Neural cell (in vitro differentiated cells): ENCODE results near the gene LRMDA. TPM values are rescaled to one million over a fixed set of nuclear protein-coding genes. Genes with fewer than 3 reads are reported as not detected.

Experiments
- H2AFZ ChIP-seq: fragments of 200-600, 300-800 bp; sonication (generic), shearing (Covaris generic); 2 replicates; pipeline ENCODE4 v1.6.0; 2014; ENCODE audit warnings: low read depth, mild to moderate bottlenecking, antibody characterized with exemption, low read length, moderate library complexity
- H3F3A ChIP-seq: fragments of 200-600 bp; shearing (Covaris generic); 2 replicates; pipeline ENCODE4 v1.6.1; 2016; ENCODE audit warnings: mild to moderate bottlenecking, moderate library complexity, mixed read lengths, antibody characterized with exemption, low read length; ENCODE audit not compliant: insufficient read depth, poor library complexity, severe bottlenecking
- H3K27ac ChIP-seq: fragments of 200-600, 300-800 bp; sonication (generic), shearing (Covaris generic); 2 replicates; pipeline ENCODE4 v1.5.1; 2014; ENCODE audit warnings: mild to moderate bottlenecking, low read length, moderate library complexity
- H3K27me3 ChIP-seq: fragments of 300-800, 200-600 bp; sonication (generic), shearing (Covaris generic); 2 replicates; pipeline ENCODE4 v1.6.0; 2014; ENCODE audit warnings: mild to moderate bottlenecking, low read depth, low read length, moderate library complexity; ENCODE audit not compliant: insufficient read depth
- H3K36me3 ChIP-seq: fragments of 300-800, 200-600 bp; sonication (generic), shearing (Covaris generic); 2 replicates; pipeline ENCODE4 v1.5.1; 2014; ENCODE audit warnings: mild to moderate bottlenecking, antibody characterized with exemption, low read length, moderate library complexity; ENCODE audit not compliant: insufficient read depth
- H3K4me2 ChIP-seq: fragments of 300-800, 200-600 bp; sonication (generic), shearing (Covaris generic); 2 replicates; pipeline ENCODE4 v1.6.0; 2014; ENCODE audit warnings: mild to moderate bottlenecking, low read length
- H3K4me3 ChIP-seq: fragments of 300-800, 200-600 bp; sonication (generic), shearing (Covaris generic); 2 replicates; pipeline ENCODE4 v1.5.1; 2014; ENCODE audit warnings: mild to moderate bottlenecking, low read length, moderate library complexity
- H3K79me2 ChIP-seq: fragments of 200-600 bp; shearing (Covaris generic); replicated peaks from 2 replicates; pipeline ENCODE4 v1.6.0; 2014; ENCODE audit warnings: mild to moderate bottlenecking, low read length, moderate library complexity; ENCODE audit not compliant: insufficient read depth
- H3K9ac ChIP-seq: fragments of 300-800, 200-600 bp; sonication (generic), shearing (Covaris generic); 2 replicates; pipeline ENCODE4 v1.6.1; 2016; ENCODE audit warnings: mild to moderate bottlenecking, low read length, mixed read lengths
- H3K9me2 ChIP-seq: fragments of 200-600 bp; shearing (Covaris generic); 2 replicates; pipeline ENCODE4 v1.6.1; 2016; ENCODE audit warnings: mild to moderate bottlenecking, low read length, mixed read lengths; ENCODE audit not compliant: insufficient read depth
- H3K9me3 ChIP-seq: fragments of 200-600, 300-800 bp; sonication (generic), shearing (Covaris generic); 2 replicates; pipeline ENCODE4 v1.6.1; 2016; ENCODE audit warnings: mild to moderate bottlenecking, mixed run types, low read length, moderate library complexity, mixed read lengths
- H4K20me1 ChIP-seq: fragments of 200-600 bp; shearing (Covaris generic); 2 replicates; pipeline ENCODE4 v1.6.1; 2016; ENCODE audit warnings: mild to moderate bottlenecking, mixed run types; ENCODE audit not compliant: insufficient read depth
- EP300 ChIP-seq: fragments of 450-650 bp; conservative IDR thresholded peaks from 2 replicates; pipeline ENCODE4 v1.6.1; 2014; ENCODE audit warnings: antibody characterized with exemption, mild to moderate bottlenecking, moderate library complexity; ENCODE audit not compliant: poor library complexity, severe bottlenecking
- EZH2 ChIP-seq: fragments of 200-600, 300-800 bp; shearing (Covaris generic), sonication (generic); IDR thresholded peaks from 2 replicates; pipeline ENCODE4 v1.6.1; 2014; ENCODE audit warnings: antibody characterized with exemption, low read length, borderline replicate concordance, mild to moderate bottlenecking; ENCODE audit not compliant: insufficient read depth, poor library complexity, severe bottlenecking
- MXI1 ChIP-seq: fragments of 450-650 bp; conservative IDR thresholded peaks from 2 replicates; pipeline ENCODE4 v1.6.1; 2014; ENCODE audit warnings: antibody characterized with exemption, mild to moderate bottlenecking; ENCODE audit not compliant: poor library complexity, severe bottlenecking
- POLR2AphosphoS5 ChIP-seq: IDR thresholded peaks from 2 replicates; pipeline ENCODE4 v1.6.1; 2012
- RAD21 ChIP-seq: fragments of 450-650 bp; conservative IDR thresholded peaks from 2 replicates; pipeline ENCODE4 v1.6.1; 2014; ENCODE audit warnings: antibody characterized with exemption, mild to moderate bottlenecking, moderate library complexity
- SMC3 ChIP-seq: fragments of 450-650 bp; conservative IDR thresholded peaks from 2 replicates; pipeline ENCODE4 v1.6.1; 2014; ENCODE audit warnings: antibody characterized with exemption, mild to moderate bottlenecking, moderate library complexity; ENCODE audit not compliant: poor library complexity
- TAF1 ChIP-seq: IDR thresholded peaks from 2 replicates; pipeline ENCODE4 v1.6.1; 2012; ENCODE audit warnings: low read depth
- polyA plus RNA-seq: library from polyadenylated mRNA; depleted of rRNA; stranded (reverse); fragments of >200 nt; gene quantifications from 2 replicates; pipeline ENCODE4 v1.2.3, GENCODE V29; 2014
- TF ChIP-seq, protein P1 (sequence below): IDR thresholded peaks from 2 replicates; pipeline ENCODE4 v1.6.1; 2012; ENCODE audit warnings: borderline replicate concordance
- TF ChIP-seq, protein P2 (sequence below): fragments of 450-650 bp; IDR thresholded peaks from 2 replicates; pipeline ENCODE4 v1.5.1; 2014; ENCODE audit warnings: antibody characterized with exemption, mild to moderate bottlenecking, moderate library complexity; ENCODE audit not compliant: poor library complexity, severe bottlenecking

LRMDA gene
- polyA plus RNA-seq, 1 donor from 2014 or later, result 5.6 TPM

DNA sequence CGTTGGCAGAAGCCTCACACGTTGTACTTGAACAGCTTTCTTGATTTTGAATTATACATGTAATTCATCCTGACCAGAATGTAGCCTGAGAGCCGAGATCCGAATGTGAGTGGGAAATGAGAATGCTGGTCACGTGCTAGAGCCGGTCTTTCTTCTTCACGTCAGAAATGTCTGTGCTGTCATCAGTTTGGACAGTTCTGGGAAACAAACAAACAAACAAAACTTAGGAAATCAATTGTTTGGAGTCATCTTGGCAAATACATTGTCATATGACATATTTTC is 729.8 kb downstream of the LRMDA start:
- no peaks in the 10 kb centered on the region for H3K79me2 ChIP-seq
- no peak for TF ChIP-seq POLR2AphosphoS5
- no peak for TF ChIP-seq RAD21
- TF ChIP-seq, protein P1, sequence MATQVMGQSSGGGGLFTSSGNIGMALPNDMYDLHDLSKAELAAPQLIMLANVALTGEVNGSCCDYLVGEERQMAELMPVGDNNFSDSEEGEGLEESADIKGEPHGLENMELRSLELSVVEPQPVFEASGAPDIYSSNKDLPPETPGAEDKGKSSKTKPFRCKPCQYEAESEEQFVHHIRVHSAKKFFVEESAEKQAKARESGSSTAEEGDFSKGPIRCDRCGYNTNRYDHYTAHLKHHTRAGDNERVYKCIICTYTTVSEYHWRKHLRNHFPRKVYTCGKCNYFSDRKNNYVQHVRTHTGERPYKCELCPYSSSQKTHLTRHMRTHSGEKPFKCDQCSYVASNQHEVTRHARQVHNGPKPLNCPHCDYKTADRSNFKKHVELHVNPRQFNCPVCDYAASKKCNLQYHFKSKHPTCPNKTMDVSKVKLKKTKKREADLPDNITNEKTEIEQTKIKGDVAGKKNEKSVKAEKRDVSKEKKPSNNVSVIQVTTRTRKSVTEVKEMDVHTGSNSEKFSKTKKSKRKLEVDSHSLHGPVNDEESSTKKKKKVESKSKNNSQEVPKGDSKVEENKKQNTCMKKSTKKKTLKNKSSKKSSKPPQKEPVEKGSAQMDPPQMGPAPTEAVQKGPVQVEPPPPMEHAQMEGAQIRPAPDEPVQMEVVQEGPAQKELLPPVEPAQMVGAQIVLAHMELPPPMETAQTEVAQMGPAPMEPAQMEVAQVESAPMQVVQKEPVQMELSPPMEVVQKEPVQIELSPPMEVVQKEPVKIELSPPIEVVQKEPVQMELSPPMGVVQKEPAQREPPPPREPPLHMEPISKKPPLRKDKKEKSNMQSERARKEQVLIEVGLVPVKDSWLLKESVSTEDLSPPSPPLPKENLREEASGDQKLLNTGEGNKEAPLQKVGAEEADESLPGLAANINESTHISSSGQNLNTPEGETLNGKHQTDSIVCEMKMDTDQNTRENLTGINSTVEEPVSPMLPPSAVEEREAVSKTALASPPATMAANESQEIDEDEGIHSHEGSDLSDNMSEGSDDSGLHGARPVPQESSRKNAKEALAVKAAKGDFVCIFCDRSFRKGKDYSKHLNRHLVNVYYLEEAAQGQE, result no peak
- no peak for TF ChIP-seq EP300
- no peak for TF ChIP-seq EZH2
- TF ChIP-seq MXI1, result no peak
- TF ChIP-seq SMC3, result no peak
- TF ChIP-seq, protein P2, sequence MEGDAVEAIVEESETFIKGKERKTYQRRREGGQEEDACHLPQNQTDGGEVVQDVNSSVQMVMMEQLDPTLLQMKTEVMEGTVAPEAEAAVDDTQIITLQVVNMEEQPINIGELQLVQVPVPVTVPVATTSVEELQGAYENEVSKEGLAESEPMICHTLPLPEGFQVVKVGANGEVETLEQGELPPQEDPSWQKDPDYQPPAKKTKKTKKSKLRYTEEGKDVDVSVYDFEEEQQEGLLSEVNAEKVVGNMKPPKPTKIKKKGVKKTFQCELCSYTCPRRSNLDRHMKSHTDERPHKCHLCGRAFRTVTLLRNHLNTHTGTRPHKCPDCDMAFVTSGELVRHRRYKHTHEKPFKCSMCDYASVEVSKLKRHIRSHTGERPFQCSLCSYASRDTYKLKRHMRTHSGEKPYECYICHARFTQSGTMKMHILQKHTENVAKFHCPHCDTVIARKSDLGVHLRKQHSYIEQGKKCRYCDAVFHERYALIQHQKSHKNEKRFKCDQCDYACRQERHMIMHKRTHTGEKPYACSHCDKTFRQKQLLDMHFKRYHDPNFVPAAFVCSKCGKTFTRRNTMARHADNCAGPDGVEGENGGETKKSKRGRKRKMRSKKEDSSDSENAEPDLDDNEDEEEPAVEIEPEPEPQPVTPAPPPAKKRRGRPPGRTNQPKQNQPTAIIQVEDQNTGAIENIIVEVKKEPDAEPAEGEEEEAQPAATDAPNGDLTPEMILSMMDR, result no peak
- TF ChIP-seq TAF1, result no peak
- no peak overlapping the region for H3K9ac ChIP-seq
- H3K9me3 ChIP-seq, result no peaks in the 10 kb centered on the region
- no peak overlapping the region for H2AFZ ChIP-seq
- no peak overlapping the region for H3K4me2 ChIP-seq
- no peak overlapping the region for H3K4me3 ChIP-seq
- no peaks in the 10 kb centered on the region for H3K27me3 ChIP-seq
- H3K27ac ChIP-seq, result no peak overlapping the region
- no peaks in the 10 kb centered on the region for H4K20me1 ChIP-seq
- H3F3A ChIP-seq, result no peaks in the 10 kb centered on the region
- H3K36me3 ChIP-seq, result no peaks in the 10 kb centered on the region
- no peaks in the 10 kb centered on the region for H3K9me2 ChIP-seq

DNA sequence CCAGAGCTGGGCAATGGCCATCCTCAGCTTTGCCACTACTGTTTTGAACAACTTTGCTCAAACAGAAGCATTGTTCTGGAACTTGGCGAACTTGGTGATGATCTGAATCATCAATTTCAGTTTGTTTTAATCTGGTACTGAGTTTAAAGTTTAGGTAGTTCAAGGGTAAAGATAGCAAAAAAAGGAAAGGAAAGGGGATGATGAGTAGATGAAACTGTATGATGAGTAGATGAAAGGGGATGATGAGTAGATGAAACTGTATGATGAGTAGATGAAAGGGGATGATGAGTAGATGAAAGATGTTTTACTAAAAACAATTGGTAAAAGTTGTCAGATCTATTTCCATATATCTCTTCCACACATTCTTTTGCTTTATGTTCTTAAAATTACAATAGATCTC is 737.0 kb downstream of the LRMDA start:
- H3K36me3 ChIP-seq, result no peaks in the 10 kb centered on the region
- no peaks in the 10 kb centered on the region for H3K79me2 ChIP-seq
- H3K27ac ChIP-seq, result no peak overlapping the region
- no peaks in the 10 kb centered on the region for H3K9me3 ChIP-seq
- no peaks in the 10 kb centered on the region for H4K20me1 ChIP-seq
- no peaks in the 10 kb centered on the region for H3K27me3 ChIP-seq
- H2AFZ ChIP-seq, result no peak overlapping the region
- H3F3A ChIP-seq, result no peaks in the 10 kb centered on the region
- H3K9me2 ChIP-seq, result no peaks in the 10 kb centered on the region
- no peak for TF ChIP-seq EP300
- no peak for TF ChIP-seq TAF1
- no peak for TF ChIP-seq POLR2AphosphoS5
- no peak for TF ChIP-seq EZH2
- TF ChIP-seq SMC3, result no peak
- TF ChIP-seq, protein P1, result no peak
- TF ChIP-seq, protein P2, result no peak
- TF ChIP-seq MXI1, result no peak
- TF ChIP-seq RAD21, result no peak
- no peak overlapping the region for H3K4me2 ChIP-seq
- no peak overlapping the region for H3K4me3 ChIP-seq
- no peak overlapping the region for H3K9ac ChIP-seq
